Retina (tissue), 1 donor: ENCODE data around the gene MAP2K5.

Source experiments
- DNase-seq: peaks from one replicate; pipeline ENCODE4 v3.0.0-alpha.2; 2016

MAP2K5 gene

GRCh38 chr15:67731112-67731721, 188.7 kb downstream of the MAP2K5 start:
- no peak for DNase-seq

- DNase-seq = no peak
Observed at GRCh38 chr15:67732164-67732563, 189.7 kb downstream of the MAP2K5 start.

DNA sequence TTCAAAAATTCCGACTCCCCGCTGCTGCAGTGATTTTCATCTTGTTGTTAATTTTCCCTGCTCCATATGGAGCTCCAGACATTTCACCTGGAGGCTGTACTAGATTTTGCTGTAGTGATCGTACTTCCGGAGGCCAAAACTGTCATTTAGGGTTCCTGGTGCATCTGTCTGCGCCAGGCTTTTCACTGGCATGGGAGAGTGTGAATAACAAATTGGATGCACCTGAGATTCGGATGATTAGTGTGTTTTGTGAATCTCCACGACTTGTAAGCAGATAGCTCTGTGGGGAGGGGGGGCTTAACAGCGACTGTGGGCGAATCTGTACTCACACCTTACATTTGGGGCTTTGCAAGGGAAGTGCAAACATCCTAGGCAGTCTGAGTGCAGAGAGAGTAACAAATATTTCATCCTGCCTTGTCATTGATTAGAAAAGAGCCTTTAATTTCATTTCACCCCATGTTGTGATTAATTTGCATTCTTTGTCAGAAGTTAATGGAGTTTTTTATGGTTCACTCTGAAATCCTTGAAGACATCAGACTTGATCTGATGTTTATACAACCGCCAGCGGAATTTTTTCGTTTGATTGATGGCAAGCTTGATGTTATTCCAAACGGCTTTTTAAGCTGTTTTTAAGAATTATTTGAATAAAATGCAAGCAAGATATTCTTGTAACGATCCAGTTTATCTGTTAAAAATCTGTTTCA, 190.3 kb downstream of the MAP2K5 start:
- DNase-seq = no peak

- no peak for DNase-seq
Observed at GRCh38 chr15:67735896-67736295, 193.4 kb downstream of the MAP2K5 start.

GRCh38 chr15:67736810-67737209, 194.3 kb downstream of the MAP2K5 start:
- no peak for DNase-seq

DNA sequence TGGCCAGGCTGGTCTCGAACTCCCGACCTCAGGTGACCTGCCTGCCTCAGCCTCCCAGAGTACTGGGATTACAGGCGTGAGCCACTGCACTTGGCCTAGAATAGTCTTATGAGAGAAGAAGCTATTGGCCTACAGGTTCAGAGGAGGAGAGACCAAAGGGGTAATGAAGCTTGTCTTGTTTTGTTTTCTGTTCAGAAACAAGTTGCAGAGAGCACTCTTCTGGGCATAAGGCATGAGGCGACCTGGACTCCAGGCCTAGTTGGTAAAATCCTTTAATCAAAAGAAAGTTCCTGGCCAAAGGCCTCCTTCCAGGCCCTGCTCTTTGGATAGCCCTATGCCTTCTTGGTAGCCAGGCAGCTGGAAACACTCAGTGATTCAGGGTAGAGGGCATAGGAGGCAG, 195.6 kb downstream of the MAP2K5 start:
- no peak for DNase-seq

DNA sequence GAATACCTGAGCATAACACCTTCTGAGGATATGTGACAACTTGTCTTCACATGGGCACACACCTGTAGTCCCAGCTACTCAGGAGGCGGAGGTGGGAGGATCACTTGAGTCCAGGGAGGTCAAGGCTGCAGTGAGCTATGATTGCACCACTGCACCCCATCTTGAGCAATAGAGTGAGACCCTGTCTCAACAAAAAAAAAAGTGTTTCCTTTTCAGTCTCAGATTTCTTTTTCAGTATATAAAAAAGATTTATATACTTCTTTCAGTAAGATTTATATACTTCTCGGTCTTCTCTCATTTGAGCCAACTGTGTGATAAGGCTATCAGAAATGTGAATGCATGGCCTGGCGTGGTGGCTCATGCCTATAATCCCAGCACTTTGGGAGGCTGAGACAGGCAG, 197.9 kb downstream of the MAP2K5 start:
- no peak for DNase-seq

GRCh38 chr15:67741308-67741707, 198.8 kb downstream of the MAP2K5 start:
- no peak for DNase-seq

GRCh38 chr15:67743558-67743957, 201.1 kb downstream of the MAP2K5 start:
- no peak for DNase-seq

DNA sequence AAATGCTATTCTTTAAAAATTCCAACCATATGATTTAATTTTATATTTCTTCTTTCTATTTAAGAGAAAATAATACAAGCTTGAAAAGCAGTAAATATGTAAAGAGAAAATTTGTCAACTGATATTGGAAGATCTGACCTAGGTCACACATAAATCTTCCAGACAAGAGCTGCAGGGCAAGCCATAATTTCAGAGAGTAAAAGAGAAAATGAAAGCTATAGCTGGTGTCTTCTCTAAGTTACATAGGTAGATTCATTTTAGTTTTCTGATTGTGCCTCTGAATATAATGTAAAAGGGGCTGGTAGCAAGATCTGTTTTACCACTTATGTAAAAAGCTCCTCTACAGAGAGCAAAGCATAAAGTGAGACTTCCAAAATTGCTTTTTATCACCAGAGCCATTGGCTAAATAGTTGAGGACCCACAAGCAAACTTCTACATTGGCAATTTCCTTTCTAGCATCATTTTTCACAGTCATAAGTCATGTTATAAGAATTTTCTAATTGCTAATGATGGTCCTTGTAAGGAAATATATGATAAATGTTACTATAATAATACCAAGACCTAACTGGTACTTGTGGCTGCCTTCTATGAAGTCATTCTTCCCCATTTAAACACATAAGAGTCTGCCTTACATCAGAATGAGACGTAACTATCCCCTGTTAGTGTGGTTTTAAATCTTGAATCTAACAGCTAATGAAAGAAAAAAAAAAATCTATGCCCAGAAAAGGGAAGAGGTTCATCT, 202.0 kb downstream of the MAP2K5 start:
- DNase-seq = no peak

DNA sequence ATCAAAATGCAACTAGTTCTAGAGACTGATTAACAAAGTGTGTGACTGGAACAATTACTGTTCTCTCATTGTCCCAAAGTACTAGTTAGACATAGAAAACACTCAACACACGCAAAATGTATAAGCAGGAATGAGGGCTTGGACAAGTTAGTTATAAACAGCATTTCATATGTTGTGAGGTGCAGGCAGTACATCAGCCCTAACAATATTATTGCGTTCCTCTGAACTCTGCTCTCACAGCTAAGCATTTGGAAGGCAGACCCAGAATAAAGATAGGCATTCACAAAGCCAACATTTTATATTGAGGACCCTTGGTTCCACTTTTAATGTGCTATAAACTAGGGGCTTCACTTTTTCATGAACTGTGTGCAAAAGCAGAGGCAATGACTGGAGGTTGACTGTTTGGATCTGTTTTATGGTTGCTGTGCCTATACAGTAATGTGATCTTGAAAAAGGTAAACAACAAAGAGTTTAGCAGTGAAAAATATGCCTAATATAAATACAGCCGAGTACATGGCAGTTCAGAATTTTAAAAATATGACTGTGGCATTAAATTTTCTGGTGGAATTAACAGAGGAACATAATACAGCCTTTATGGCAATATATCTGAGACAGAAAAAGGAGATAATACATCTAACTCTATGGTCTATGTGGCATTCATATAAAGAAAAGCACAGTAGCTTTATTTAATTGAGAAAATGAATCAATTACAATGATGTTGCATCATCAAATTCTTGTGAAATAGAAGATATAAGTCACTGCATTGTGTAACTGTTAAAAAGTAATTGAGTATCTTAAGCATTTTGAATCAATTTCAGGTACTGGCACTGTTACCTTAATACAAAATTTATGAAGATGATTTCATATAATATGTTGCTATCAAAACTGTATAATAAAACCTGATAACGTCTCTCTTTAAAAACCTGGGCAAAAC, 202.8 kb downstream of the MAP2K5 start:
- no peak for DNase-seq

DNA sequence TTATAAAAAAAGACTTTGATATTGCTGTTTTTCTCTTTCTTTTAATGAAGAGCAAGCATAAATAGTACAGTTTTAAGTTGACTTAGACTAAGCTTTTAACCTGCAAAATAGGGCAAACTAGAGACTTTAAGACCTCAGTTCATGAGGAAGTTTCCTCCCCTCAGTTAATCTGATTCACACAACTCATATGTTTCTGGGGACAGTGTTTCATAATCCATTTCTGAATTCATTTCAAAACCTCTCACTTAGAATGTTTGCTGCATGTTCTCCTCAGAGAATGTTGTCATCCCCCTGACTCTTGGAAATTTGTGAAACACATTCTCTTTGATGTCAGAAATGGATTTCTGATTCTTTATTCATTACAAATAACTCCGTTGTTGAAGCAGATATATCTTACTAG, 203.5 kb downstream of the MAP2K5 start:
- no peak for DNase-seq

GRCh38 chr15:67746450-67746849, 203.9 kb downstream of the MAP2K5 start:
- no peak for DNase-seq

- DNase-seq = no peak
Observed at GRCh38 chr15:67747921-67748320, 205.4 kb downstream of the MAP2K5 start.

DNA sequence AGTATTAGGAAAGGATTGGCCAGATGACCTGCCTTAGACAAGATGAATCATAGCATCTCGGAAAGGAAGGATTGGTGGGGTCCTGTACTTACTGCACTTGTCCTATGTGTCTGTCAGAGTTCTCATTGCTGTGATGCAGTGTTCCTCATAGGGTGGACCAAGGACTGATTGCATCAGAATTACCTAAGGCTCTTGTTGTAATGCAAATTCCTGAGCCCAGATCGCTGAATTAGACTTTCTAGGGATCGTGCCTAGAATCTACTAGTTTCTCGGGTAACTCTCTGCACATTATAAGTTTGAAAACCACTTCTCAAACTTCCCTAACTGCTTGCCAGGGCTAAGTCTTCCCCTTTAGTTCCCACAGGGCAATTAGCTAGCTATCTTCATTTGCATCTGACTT, 207.9 kb downstream of the MAP2K5 start:
- DNase-seq = no peak

- no peak for DNase-seq
Observed at GRCh38 chr15:67753891-67754290, 211.4 kb downstream of the MAP2K5 start.

DNA sequence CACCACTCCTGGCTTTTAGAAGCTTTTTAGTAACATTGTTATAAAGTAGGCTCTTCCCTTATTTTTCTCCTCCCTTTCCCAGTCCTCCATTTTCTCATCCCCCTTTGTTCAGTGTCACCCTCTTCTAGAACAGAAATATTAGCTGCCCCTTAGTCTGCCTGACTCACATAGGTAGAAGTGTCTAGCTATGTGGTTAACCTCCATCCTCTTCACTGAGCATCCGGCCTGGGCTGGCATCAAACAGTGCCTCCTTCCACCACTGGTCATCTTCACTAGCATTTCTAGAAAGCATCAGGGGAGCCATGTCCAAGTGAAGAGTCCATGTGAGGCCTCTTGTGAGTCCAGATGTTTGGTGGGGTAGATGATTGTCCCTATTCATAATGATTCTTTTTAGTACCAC, 212.8 kb downstream of the MAP2K5 start:
- no peak for DNase-seq

- no peak for DNase-seq
Observed at GRCh38 chr15:67755936-67756335, 213.4 kb downstream of the MAP2K5 start.

DNA sequence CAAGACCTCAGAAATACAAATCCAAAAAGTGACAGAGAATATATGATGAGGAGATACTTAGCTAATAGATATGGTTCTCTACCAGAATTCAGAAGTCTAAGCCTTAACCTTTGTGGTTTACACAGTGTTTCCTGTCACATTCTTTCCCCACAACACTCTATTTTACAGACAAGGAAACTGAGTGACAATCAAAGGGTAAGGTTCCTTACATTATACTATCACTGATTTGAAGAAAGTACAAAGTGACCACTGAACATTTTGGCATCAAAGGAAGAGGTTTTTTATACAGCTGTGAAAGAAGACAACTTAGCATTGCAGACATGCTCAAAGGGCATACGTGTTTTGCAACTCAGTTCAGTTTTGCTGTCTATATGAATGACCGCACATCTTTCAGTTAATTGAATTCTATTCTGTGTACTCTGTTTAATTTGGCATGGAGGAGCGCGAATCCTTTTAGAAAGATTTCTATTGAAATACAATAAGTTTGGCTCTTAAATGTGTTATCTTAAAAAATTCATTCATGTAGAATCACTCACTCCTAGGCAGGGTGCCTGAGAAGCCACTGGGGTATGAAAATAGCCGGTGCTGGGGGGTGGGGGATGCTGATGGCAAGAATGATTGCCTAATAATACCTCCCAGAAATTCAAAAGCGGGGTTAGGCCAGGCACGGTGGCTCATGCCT, 216.3 kb downstream of the MAP2K5 start:
- DNase-seq = no peak

DNA sequence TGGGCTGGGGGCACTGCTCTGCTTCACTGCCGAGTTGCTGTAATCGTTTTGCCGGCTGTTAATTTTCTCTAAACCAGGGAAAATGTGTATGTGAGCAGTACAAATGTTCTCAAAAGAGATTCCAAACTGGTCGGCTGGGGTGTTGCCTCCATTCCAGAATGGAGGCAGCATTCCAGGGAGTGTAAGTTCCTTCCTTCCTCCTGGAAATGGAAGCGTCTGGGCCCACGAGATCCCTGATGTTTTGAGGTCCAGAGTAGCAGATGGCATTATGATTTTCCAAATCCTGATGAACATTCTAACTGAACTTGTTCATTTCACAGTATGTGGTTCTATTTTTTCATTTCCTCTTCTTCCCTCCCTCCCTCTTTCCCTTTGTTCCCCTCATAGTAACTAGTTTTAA, 218.4 kb downstream of the MAP2K5 start:
- DNase-seq = no peak

DNA sequence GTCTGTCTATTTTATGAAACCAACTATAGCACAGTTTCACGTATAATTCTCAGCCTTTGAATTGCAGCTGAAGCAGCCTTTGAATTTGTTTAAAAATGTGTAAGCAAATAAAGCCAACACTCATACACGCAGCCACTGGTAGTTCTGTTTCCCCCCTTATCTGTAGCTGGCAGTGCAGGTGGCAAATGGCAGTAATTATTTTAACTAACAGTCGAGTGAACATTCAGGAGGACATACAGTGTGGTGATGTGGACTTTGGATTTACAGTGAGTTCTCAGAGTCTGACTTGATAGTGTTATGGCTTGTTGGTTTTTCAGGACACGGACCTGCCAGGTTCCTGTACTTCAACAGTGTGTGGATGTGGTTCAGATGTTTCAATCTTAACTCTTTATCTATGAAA, 218.8 kb downstream of the MAP2K5 start:
- DNase-seq = no peak

- DNase-seq = no peak
Observed at GRCh38 chr15:67762610-67763368, 220.3 kb downstream of the MAP2K5 start.
